Stimulated activated CD4-positive, alpha-beta T cell treated with anti-CD3 and anti-CD28 coated beads, Interleukin-15, amount 100 ng/mL, for 24 hours (primary cell): ENCODE data around the gene SMYD1.

Source experiments
- DNase-seq: peaks from one replicate; pipeline ENCODE4 v3.0.0-alpha.2; 2020

Gene SMYD1

GRCh38 chr2:88147145-88147544 lies 79.5 kb downstream of the SMYD1 start:
- no peak for DNase-seq

- DNase-seq = no peak
Measured at GRCh38 chr2:88148929-88149438, 81.4 kb downstream of the SMYD1 start.

GRCh38 chr2:88159481-88159880 lies 91.9 kb downstream of the SMYD1 start:
- DNase-seq = no peak

- peak; percentile 66 for DNase-seq
Measured at GRCh38 chr2:88159955-88160415, 92.4 kb downstream of the SMYD1 start.

GRCh38 chr2:88160517-88160916 lies 92.9 kb downstream of the SMYD1 start:
- no peak for DNase-seq

GRCh38 chr2:88161446-88162244 lies 94.0 kb downstream of the SMYD1 start:
- DNase-seq = no peak
